Large intestine (tissue), 3 donors: ENCODE data around the gene GTPBP2. TPM values are rescaled to one million over a fixed set of nuclear protein-coding genes. Genes with fewer than 3 reads are reported as not detected.
"Not testable (repeated sequence)": the region's sequence is repeated elsewhere in the genome, so short reads cannot be mapped to it uniquely, and the experiment has no call there.

ENCODE experiments used
- DNase-seq, 2 donors: peaks; one replicate each; pipeline versions ENCODE4 v3.0.0 to v3.0.0-alpha.2; 2013
- H3K27ac ChIP-seq: one replicate; pipeline ENCODE4 v1.5.1; 2013; ENCODE audit warnings: low read length
- H3K27me3 ChIP-seq: 2 replicates; pipeline ENCODE4 v1.6.1; 2013; ENCODE audit warnings: low read length; ENCODE audit not compliant: control insufficient read depth, insufficient read depth
- H3K36me3 ChIP-seq: 2 replicates; pipeline ENCODE4 v1.6.1; 2013; ENCODE audit warnings: low read length; ENCODE audit not compliant: control insufficient read depth, insufficient read depth
- H3K4me1 ChIP-seq: one replicate; pipeline ENCODE4 v1.6.1; 2013; ENCODE audit warnings: low read length; ENCODE audit not compliant: control insufficient read depth, insufficient read depth
- H3K4me3 ChIP-seq: one replicate; pipeline ENCODE4 v1.5.1; 2013; ENCODE audit warnings: low read length
- H3K9me3 ChIP-seq: one replicate; pipeline ENCODE4 v1.6.1; 2013; ENCODE audit warnings: mild to moderate bottlenecking, low read depth, low read length, moderate library complexity; ENCODE audit not compliant: control insufficient read depth
- WGBS: methylation state at CpG from one replicate; pipeline ENCODE4 v1.1.5; 2013; ENCODE audit warnings: low lambda C conversion rate; ENCODE audit not compliant: insufficient coverage; 5-methylcytosine and 5-hydroxymethylcytosine counted together
- polyA plus RNA-seq: library from polyadenylated mRNA; unstranded; fragments of 120-200 nt; gene quantifications from one replicate; pipeline ENCODE4 v1.2.1, GENCODE V29; 2013

Gene GTPBP2
- polyA plus RNA-seq, 1 donor, result 51.2 TPM

DNA sequence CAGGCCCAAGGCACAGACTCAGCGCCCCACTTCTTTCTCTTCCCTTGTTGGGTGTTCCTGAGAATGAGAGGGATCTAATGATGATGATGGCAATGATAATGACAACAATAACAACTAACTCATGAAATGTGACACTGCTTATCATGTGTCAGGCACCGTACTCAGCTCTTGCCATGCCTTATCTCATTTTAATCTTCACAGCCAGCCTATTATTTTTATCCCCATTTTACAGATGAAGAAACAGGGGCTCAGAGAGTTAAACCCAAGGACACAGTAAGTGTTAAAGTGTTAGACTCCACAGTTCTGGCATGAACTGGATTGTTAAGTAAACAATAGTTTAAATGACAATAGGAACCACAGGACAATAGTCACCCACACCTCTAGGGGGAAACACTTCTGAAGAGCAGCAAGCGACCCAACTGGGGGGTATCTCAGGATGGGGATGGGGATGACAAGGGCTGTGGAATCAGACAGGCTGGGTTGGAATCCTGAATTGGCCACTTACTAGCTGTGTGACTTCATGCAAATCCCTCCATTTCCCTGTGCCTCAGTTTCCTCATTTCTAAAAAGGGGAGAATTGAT lies 28.2 kb upstream of the GTPBP2 start:
- no peak for DNase-seq
- Histone ChIP-seq H3K4me1 (no peaks in the 10 kb centered on the region), H3K27me3 (no peaks in the 10 kb centered on the region), H3K4me3 (no peak overlapping the region), H3K9me3 (peaks cover 5% of the 10 kb centered on the region), H3K36me3 (no peaks in the 10 kb centered on the region), H3K27ac (no peak overlapping the region)
- WGBS, result 80% methylated on average over 1 of the region's 3 CpGs

DNA sequence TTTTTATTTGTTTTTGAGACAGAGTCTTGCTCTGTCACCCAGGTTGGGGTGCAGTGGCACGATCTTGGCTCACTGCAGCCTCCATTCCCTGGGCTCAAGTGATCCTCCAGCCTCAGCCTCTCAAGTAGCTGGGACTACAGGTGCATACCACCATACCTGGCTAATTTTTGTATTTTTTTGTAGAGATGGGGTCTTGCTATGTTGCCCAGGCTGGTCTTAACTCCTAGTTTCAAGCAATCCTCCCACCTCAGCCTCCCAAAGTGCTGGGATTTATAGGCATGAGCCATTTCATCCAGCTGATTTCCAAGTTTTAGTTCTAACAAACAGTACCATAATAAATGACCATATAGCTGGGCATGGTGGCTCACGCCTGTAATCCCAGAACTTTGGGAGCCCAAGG lies 23.8 kb upstream of the GTPBP2 start:
- not testable (repeated sequence) for H3K27ac ChIP-seq, H3K4me3 ChIP-seq, H3K9me3 ChIP-seq, H3K4me1 ChIP-seq, H3K36me3 ChIP-seq, DNase-seq, H3K27me3 ChIP-seq
- 100% methylated on average over 1 of the region's 2 CpGs for WGBS

DNA sequence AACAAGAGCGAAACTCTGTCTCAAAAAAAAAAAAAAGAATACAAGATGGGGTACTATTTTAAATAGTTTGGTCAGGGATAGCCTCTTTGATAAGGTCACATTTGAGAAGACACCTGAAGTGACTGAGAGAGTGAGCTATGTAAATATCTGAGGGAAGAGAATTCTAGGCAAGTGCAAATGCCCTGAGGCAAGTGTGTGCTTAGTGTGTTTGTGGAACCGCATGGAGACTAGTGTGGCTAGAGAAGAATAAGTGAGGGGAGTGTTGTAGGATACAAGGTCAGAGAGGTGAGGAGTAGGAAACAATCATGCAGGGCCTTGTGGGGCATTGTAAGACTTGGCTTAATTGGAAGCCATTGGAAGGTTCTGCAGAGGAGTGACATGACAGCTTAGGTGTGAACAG lies 19.2 kb upstream of the GTPBP2 start:
- Histone ChIP-seq H3K27ac (no peak overlapping the region), H3K9me3 (no peaks in the 10 kb centered on the region), H3K36me3 (no peaks in the 10 kb centered on the region), H3K4me3 (no peak overlapping the region), H3K4me1 (peaks cover 10% of the 10 kb centered on the region), H3K27me3 (no peaks in the 10 kb centered on the region)
- WGBS, result 100% methylated on average over 1 of the region's 2 CpGs
- DNase-seq, result no peak

DNA sequence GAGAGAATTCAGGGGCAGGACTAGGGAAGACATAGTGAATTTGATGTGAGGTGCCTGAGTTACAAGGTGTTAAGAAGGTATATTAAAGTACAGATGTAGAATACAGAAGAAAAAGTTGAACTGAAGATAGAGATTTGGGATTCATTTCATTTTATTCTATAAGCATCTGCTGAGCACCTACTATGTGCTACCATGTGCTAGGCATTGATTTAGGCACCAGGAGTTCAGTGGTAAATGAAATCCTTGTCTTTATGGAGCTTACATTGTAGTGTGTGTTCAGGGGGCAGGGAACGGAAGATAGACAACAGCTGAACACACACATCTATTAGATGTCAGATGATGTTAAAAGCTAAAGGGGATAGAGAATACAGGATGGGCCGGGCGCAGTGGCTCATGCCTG lies 18.5 kb upstream of the GTPBP2 start:
- Histone ChIP-seq H3K27ac (no peak overlapping the region), H3K27me3 (no peaks in the 10 kb centered on the region), H3K4me1 (peaks cover 11% of the 10 kb centered on the region), H3K9me3 (no peaks in the 10 kb centered on the region), H3K36me3 (peaks cover 2% of the 10 kb centered on the region), H3K4me3 (no peak overlapping the region)
- 50% methylated on average over 1 of the region's 3 CpGs for WGBS
- no peak for DNase-seq

DNA sequence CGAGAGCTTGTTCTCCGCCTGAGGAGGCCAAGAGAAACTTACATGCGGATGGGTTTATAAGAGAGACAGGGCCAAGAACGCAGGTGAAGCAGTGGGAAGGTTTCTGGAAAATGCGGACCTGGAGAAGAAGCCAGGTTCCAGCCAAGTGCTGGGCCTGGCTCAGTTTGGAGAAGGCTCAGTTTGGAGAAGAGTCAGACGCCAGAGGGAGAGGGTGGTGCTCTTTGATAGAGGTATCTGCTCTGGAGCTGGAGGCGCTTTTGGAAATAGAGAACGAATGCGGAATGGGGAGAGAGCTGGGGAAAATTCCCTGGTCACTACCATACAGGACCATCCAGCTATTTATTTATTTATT lies 16.5 kb upstream of the GTPBP2 start:
- peak overlapping the region; percentile 37 for H3K4me3 ChIP-seq
- no peak overlapping the region for H3K27ac ChIP-seq
- WGBS, result no CpG with 5 or more reads among the region's 9 CpGs

DNA sequence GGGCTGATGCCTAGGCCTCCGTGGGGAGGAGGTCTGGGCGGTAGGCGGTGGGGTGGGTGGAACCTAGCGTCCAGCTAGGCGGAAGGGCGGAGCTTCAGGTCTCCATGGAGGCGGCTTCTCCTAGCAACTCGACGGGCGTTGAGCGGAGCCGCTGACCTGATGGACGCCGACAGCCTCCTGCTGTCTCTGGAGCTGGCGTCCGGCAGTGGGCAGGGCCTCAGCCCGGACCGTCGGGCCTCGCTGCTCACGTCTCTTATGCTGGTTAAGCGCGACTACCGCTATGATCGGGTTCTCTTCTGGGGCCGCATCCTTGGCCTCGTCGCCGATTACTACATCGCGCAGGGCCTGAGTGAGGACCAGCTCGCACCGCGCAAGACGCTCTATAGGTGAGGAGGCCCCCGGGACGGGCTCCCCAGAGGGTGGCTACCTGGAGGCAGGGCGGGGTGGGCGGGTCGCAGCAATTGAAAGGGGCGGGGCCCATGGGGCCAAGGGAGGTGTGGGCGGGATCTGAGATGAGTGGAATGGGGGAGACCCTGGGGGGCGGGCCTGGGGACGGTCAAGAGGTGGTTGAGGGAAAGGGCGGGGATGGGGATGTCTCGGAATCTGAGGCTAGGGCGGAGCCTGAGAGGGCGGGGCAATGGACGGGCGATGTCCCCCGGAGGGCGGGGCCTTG lies 16.0 kb upstream of the GTPBP2 start, which contains the start of gene RSPH9:
TSS of gene RSPH9 (plus strand) at position 97 of the 673 bp plus-strand sequence. CDS start at position 160, 63 bp downstream.
- DNase-seq, result peak; percentile 59 to 67
- H3K4me3 ChIP-seq, result peak within 1 kb of the TSS; percentile 37
- peaks cover 24% of the 10 kb centered on the region for H3K36me3 ChIP-seq
- no peaks in the 10 kb centered on the region for H3K9me3 ChIP-seq
- no peak within 1 kb of the TSS for H3K27ac ChIP-seq
- no peaks in the 10 kb centered on the region for H3K27me3 ChIP-seq
- peaks cover 14% of the 10 kb centered on the region for H3K4me1 ChIP-seq
- no CpG with 5 or more reads among the region's 52 CpGs for WGBS

More for the DNA sequence above, 16.5 kb upstream of the GTPBP2 start:
- H3K4me1 ChIP-seq, result peaks cover 14% of the 10 kb centered on the region
- peaks cover 19% of the 10 kb centered on the region for H3K36me3 ChIP-seq
- DNase-seq, result no peak
- no peaks in the 10 kb centered on the region for H3K9me3 ChIP-seq
- no peaks in the 10 kb centered on the region for H3K27me3 ChIP-seq

DNA sequence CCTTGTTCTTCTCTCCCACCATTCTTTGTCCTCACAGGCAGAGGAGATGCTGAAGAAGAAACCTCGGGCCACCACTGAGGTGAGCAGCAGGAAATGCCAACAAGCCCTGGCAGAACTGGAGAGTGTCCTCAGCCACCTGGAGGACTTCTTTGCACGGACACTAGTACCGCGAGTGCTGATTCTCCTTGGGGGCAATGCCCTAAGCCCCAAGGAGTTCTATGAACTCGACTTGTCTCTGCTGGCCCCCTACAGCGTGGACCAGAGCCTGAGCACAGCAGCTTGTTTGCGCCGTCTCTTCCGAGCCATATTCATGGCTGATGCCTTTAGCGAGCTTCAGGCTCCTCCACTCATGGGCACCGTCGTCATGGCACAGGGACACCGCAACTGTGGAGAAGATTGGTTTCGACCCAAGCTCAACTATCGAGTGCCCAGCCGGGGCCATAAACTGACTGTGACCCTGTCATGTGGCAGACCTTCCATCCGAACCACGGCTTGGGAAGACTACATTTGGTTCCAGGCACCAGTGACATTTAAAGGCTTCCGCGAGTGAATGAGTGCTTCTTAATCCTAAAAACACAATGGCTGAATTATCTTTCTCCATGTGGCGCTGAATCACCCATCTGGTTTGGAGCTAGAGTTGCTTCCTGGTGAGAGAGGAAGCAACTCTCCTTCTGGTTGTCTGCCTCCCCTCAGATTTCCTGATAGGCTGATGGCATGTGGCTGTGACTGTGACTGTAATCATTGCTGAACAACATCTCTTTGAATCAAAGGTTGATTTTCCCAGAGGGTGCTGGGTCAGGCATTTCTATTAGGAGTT lies 11.1 kb upstream of the GTPBP2 start:
- WGBS, result no CpG with 5 or more reads among the region's 21 CpGs
- Histone ChIP-seq H3K9me3 (no peaks in the 10 kb centered on the region), H3K27me3 (no peaks in the 10 kb centered on the region), H3K27ac (no peak overlapping the region), H3K4me3 (no peak overlapping the region), H3K36me3 (peaks cover 42% of the 10 kb centered on the region), H3K4me1 (peaks cover 15% of the 10 kb centered on the region)
- DNase-seq, result no peak

DNA sequence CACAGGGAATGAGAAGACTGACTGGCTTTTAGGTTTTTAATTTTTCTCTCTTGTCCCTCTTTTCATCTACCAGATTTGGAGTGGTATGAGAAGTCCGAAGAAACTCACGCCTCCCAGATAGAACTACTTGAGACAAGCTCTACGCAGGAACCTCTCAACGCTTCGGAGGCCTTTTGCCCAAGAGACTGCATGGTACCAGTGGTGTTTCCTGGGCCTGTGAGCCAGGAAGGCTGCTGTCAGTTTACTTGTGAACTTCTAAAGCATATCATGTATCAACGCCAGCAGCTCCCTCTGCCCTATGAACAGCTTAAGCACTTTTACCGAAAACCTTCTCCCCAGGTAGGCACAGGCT lies 7.2 kb upstream of the GTPBP2 start:
- Histone ChIP-seq H3K9me3 (no peaks in the 10 kb centered on the region), H3K4me3 (peak overlapping the region; percentile 62), H3K27me3 (no peaks in the 10 kb centered on the region), H3K27ac (peak overlapping the region; percentile 58), H3K4me1 (peaks cover 9% of the 10 kb centered on the region), H3K36me3 (peaks cover 30% of the 10 kb centered on the region)
- no peak for DNase-seq
- 29% methylated on average over 1 of the region's 7 CpGs for WGBS

DNA sequence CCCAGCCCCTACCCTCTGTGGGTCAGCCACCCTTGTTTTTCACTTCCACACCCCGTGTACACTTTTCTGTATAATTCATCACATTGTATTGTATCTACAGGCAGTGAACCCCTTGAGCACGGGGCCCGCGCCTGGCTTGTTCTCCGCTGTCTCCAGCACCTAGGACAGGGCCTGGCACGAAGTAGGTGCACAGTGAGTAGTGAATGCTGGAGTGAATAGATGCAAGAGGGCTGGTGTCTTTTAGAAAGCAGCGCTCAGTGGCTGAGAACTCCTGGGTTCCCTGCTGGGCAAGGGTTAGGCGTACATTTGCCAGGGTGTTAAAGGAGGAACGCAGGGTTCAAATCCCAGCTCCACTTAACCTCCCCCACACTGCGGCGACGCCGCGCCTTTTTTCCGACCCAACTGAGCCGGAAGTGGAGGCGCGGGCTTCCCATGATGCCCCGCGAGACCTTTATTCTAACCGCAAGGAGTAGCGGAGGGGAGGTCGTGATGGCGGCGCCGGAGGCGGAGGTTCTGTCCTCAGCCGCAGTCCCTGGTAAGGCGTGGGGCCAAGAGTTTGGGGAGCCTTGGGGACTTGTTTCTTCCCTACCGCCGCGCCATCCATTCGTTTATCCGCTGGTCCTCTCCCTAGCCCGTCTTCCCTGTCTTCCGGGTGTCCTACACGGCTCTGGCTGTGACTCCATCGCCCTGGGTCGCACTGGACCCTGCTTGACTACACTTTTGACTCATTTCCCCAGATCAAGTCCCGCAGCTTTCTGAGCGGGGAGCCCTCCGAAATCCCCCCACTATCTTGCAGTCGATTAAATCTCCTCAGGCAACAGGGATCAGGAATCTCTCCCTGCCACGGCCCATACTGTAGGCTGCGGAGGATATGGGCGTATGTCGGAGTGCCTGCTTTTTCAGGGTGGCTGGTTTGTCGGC lies 6.6 kb upstream of the GTPBP2 start, which contains the start of gene MAD2L1BP:
TSS of gene MAD2L1BP (plus strand) at position 454 of the 921 bp plus-strand sequence. CDS start at position 490, 36 bp downstream.
- H3K27me3 ChIP-seq, result no peaks in the 10 kb centered on the region
- H3K4me1 ChIP-seq, result peaks cover 9% of the 10 kb centered on the region
- H3K4me3 ChIP-seq, result peak within 1 kb of the TSS; percentile 62
- H3K9me3 ChIP-seq, result no peaks in the 10 kb centered on the region
- H3K27ac ChIP-seq, result peak within 1 kb of the TSS; percentile 58
- WGBS, result no CpG with 5 or more reads among the region's 48 CpGs
- H3K36me3 ChIP-seq, result peaks cover 24% of the 10 kb centered on the region
- DNase-seq, result peak; percentile 83 to 89
